RWPE2 (cell line): ENCODE data around the gene BAZ1B.
"Not testable (repeated sequence)": the region's sequence is repeated elsewhere in the genome, so short reads cannot be mapped to it uniquely, and the experiment has no call there.

Source experiments
- ATAC-seq: fragments of 200-7000 bp; cut with Tn5 transposase; 3 replicates; pipeline ENCODE4 v1.9.1; 2021; ENCODE audit warnings: low read depth
- DNase-seq: peaks from one replicate; pipeline ENCODE4 v3.0.0-alpha.2; 2020; ENCODE audit warnings: low spot score
- H3K27ac ChIP-seq: fragments of 450-650 bp; 2 replicates; pipeline ENCODE4 v1.5.1; 2017; ENCODE audit warnings: mild to moderate bottlenecking; ENCODE audit not compliant: poor library complexity, severe bottlenecking
- H3K27me3 ChIP-seq: fragments of 250-450 bp; sonication (Bioruptor Pico); 2 replicates; pipeline ENCODE4 v1.5.1; 2021; ENCODE audit warnings: mild to moderate bottlenecking, moderate library complexity; ENCODE audit not compliant: insufficient read depth, poor library complexity, severe bottlenecking
- H3K36me3 ChIP-seq: fragments of 250-450 bp; sonication (Bioruptor Pico); 2 replicates; pipeline ENCODE4 v1.5.1; 2020; ENCODE audit warnings: low read depth, mild to moderate bottlenecking, moderate library complexity
- H3K4me1 ChIP-seq: fragments of 250-450 bp; sonication (Bioruptor Pico); 2 replicates; pipeline ENCODE4 v1.5.1; 2021; ENCODE audit warnings: mild to moderate bottlenecking, moderate library complexity; ENCODE audit not compliant: insufficient read depth, poor library complexity, severe bottlenecking
- H3K4me3 ChIP-seq: fragments of 250-450 bp; sonication (Bioruptor Pico); 2 replicates; pipeline ENCODE4 v1.5.1; 2021; ENCODE audit warnings: mild to moderate bottlenecking, moderate library complexity; ENCODE audit not compliant: severe bottlenecking
- H3K9me3 ChIP-seq: fragments of 250-450 bp; sonication (Bioruptor Pico); 2 replicates; pipeline ENCODE4 v1.5.1; 2021; ENCODE audit warnings: mild to moderate bottlenecking, moderate library complexity; ENCODE audit not compliant: severe bottlenecking
- CTCF ChIP-seq: fragments of 450-650 bp; IDR thresholded peaks from one replicate; pipeline ENCODE4 v1.5.1; 2017; ENCODE audit warnings: mild to moderate bottlenecking, moderate library complexity; ENCODE audit not compliant: poor library complexity, severe bottlenecking

BAZ1B gene

DNA sequence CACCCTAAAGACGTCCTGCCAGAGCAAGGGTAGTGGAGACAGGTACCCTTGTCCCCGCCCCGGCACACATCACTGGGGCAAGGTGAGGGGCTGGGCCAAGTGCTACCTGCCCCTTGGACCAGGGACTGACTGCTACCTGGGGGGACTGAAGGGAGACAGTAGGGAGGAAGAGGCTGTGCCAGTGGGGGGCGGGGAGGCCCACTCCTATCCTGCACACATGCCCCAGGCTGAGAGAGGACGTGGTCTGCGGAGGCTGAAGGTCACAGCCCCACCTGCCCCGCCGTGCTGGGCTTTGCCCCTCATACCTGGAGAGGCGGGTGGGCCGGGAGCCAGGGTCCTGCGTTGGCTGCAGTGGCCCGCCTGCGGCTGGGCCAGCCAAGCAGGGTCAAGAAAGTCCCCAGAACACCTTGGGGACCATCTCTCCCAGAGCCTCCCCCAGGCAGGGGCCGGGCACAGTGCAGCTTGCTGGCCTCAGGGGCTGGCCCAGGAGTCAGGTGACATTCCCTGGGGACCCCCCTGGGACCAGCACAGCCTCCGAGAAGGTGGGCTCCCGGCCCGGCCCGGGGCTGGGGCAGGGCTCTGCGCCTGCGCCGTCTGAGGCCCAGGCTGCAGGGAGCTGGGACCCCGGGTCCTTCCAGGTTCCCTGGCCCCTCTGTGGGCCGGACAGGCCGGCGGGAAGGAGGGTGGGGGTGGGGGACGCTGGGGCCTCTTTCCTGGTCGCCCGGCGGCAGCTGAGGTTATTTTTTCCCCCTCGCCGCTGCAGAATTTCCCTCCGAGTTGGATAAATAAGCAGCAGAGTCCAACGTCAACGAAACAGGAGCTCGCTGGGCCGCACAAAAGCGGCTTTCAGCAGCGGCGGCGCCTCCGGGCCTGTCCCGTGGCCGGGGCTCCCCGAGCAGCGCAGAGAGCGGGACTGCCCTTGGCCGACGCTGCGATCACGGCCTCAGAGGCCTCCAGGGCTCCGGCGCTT, 98.3 kb downstream of the BAZ1B start:
- Histone ChIP-seq H3K36me3 (no peaks in the 10 kb centered on the region), H3K4me3 (no peak overlapping the region), H3K27me3 (no peaks in the 10 kb centered on the region), H3K27ac (no peak overlapping the region), H3K9me3 (no peaks in the 10 kb centered on the region), H3K4me1 (no peaks in the 10 kb centered on the region)
- 0 out of 3 replicates have a peak, but pooled peaks have one; percentile 13 for ATAC-seq
- no peak for TF ChIP-seq CTCF
- no peak for DNase-seq

- H3K27me3 ChIP-seq, DNase-seq, H3K27ac ChIP-seq, ATAC-seq, H3K4me1 ChIP-seq, H3K9me3 ChIP-seq, H3K36me3 ChIP-seq, H3K4me3 ChIP-seq: not testable (repeated sequence)
Observed at GRCh38 chr7:73420610-73421009, 101.5 kb downstream of the BAZ1B start.

DNA sequence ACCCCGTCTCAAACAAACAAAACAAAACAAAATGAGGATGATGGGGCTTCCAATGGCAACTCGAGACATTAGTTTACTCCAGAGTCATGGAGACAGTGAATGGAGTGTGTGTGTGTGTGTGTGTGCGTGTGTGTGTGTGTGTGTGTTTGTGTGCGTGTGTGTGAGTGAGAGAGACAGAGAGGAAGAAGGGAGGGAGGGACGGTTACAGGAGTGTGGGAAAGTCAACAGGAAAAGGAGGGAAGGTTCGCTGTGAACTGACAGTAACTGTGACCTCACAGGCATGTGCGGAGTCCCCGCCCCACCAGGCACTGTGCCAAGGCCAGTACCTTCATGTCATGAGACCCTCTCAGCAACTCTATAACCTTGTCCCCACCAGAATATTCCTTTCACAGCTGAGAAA, 102.1 kb downstream of the BAZ1B start:
- H3K27me3 ChIP-seq, H3K4me3 ChIP-seq, H3K36me3 ChIP-seq, H3K27ac ChIP-seq, H3K9me3 ChIP-seq, H3K4me1 ChIP-seq, DNase-seq: not testable (repeated sequence)
- ATAC-seq = peak; percentile 35; the same call in 2 of the 3 replicates

DNA sequence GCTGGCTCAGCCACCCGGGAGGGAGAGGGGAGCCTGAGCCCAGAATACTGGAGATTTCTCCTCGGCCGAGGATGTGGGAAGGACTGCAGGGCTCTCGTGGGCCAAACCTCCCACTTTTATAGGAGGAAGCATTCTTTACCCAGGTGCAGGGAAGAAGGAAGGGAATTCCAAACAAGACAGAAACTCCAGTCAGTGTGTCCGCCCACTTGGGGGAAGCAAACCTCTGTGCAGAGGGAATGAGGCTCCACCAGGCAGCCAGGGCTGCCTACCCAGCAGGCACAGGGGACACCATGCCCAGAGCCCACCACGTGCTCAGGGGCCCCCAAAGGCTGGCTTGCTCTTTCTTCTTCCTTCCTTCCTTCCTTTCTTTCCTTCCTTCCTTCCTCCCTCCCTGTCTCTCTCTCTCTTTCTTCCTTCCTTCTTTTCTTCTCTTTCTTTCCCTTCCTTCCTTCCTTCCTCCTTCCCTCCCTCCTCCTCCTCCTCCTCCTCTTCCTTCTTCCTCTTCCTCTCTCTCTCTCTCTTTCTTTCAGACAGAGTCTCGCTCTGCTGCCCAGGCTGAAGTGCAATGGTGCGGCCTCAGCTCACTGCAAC, 103.9 kb downstream of the BAZ1B start:
- Histone ChIP-seq H3K9me3 (no peaks in the 10 kb centered on the region), H3K4me1 (no peaks in the 10 kb centered on the region), H3K4me3 (no peak overlapping the region), H3K27me3 (no peaks in the 10 kb centered on the region), H3K27ac (no peak overlapping the region), H3K36me3 (no peaks in the 10 kb centered on the region)
- no peak for TF ChIP-seq CTCF
- ATAC-seq = no peak
- no peak for DNase-seq

DNA sequence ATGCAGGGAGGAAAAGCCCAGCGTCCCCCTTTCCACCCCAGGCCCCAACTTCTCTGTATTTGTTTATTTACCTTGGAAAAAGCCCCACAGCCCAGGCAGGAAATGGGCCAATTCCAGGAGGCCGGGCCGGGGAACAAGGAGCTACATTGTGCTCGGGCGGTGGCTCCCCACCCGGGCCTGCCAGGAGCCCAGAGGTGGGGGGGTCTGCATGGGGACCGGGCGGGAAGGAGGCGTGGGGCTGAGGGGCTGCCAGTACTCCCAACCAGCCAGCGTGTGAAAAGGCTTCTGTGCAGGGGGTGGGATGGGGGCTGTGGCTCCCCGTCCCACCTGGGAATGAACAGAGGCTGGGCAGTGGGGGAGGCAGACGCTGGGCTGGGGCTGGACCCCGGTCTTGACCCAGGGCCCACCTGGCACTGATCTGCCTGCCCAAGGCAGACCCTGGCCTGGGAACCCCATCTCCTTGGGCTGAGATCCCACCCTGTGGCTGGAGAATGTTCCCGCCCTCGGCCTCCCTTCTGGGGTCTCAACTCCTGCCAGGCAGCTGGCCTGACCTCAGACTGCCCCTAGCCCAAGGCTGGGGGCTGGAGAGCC, 111.5 kb downstream of the BAZ1B start:
- H3K4me1 ChIP-seq, H3K9me3 ChIP-seq, H3K36me3 ChIP-seq, H3K4me3 ChIP-seq, DNase-seq, H3K27ac ChIP-seq, H3K27me3 ChIP-seq: not testable (repeated sequence)
- peak; percentile 21; the same call in 1 of the 3 replicates for ATAC-seq

DNA sequence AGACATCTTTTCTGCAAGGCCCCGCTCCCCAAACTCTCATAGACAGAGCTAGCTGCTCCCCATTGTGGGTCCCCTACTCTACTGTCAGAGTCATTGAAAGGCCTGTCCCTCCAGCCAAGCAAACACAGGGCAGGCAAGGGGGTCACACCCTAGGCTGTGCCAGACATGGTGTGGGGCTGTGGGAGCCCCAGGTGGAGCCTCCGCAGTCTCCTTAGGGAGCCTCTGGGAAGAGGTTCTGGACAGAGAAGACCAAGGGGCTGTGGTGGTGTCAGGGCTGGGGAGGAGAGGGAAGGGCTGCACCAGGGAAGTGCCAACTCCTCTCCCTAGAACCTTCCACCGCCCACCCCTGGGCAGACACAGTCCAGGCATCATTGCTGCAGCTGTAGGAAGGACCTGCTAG, 117.2 kb downstream of the BAZ1B start:
- not testable (repeated sequence) for H3K4me1 ChIP-seq, H3K36me3 ChIP-seq, H3K4me3 ChIP-seq, H3K27me3 ChIP-seq, DNase-seq, H3K9me3 ChIP-seq, H3K27ac ChIP-seq, ATAC-seq

GRCh38 chr7:73399185-73400050, 122.7 kb downstream of the BAZ1B start:
- H3K4me3 ChIP-seq, ATAC-seq, DNase-seq: not testable (repeated sequence)

More at GRCh38 chr7:73399185-73400050, 122.7 kb downstream of the BAZ1B start:
- H3K36me3 ChIP-seq, H3K9me3 ChIP-seq, H3K27me3 ChIP-seq, H3K4me1 ChIP-seq, H3K27ac ChIP-seq: not testable (repeated sequence)
